Hippocampal formation (tissue), 2 donors: ENCODE data around the gene TMED3.
A peak's percentile ranks its signal among the peaks of the same experiment; 100 is the strongest.
"Not testable (repeated sequence)": the region's sequence is repeated elsewhere in the genome, so short reads cannot be mapped to it uniquely, and the experiment has no call there.

ENCODE experiments used
- DNase-seq, 2 donors: peaks; one replicate each; lab custom pipeline; 2025; lab: John Stamatoyannopoulos, UW

TMED3 gene

GRCh38 chr15:79316864-79317263 lies 6.0 kb downstream of the TMED3 start:
- no peak for DNase-seq

- not testable (repeated sequence) for DNase-seq
Observed at GRCh38 chr15:79319973-79320372, 9.1 kb downstream of the TMED3 start.

- no peak for DNase-seq
Observed at GRCh38 chr15:79321876-79322275, 11.0 kb downstream of the TMED3 start.

- no peak for DNase-seq
Observed at GRCh38 chr15:79322306-79322705, 11.4 kb downstream of the TMED3 start.

GRCh38 chr15:79322945-79323344 lies 12.0 kb downstream of the TMED3 start:
- no peak for DNase-seq

- no peak for DNase-seq
Observed at GRCh38 chr15:79329171-79329611, 18.3 kb downstream of the TMED3 start.

- DNase-seq, result no peak
Observed at GRCh38 chr15:79332824-79333510, 22.1 kb downstream of the TMED3 start.

GRCh38 chr15:79337591-79337990 lies 26.7 kb downstream of the TMED3 start:
- DNase-seq, result no peak

- peak in 1 of 2 donors; percentile 28 for DNase-seq
Observed at GRCh38 chr15:79339588-79340314, 28.8 kb downstream of the TMED3 start.

- no peak for DNase-seq
Observed at GRCh38 chr15:79340315-79340602, 29.3 kb downstream of the TMED3 start.

- peak in 1 of 2 donors; percentile 15 for DNase-seq
Observed at GRCh38 chr15:79341396-79341795, 30.5 kb downstream of the TMED3 start.

- no peak for DNase-seq
Observed at GRCh38 chr15:79349525-79349924, 38.6 kb downstream of the TMED3 start.

GRCh38 chr15:79352206-79352605 lies 41.3 kb downstream of the TMED3 start:
- no peak for DNase-seq

GRCh38 chr15:79357566-79357965 lies 46.7 kb downstream of the TMED3 start:
- DNase-seq, result no peak

- no peak for DNase-seq
Observed at GRCh38 chr15:79358069-79358468, 47.2 kb downstream of the TMED3 start.

GRCh38 chr15:79364571-79365240 lies 53.8 kb downstream of the TMED3 start:
- no peak for DNase-seq

GRCh38 chr15:79365765-79366164 lies 54.9 kb downstream of the TMED3 start:
- no peak for DNase-seq

- DNase-seq, result no peak
Observed at GRCh38 chr15:79366691-79367090, 55.8 kb downstream of the TMED3 start.

- DNase-seq, result no peak
Observed at GRCh38 chr15:79370716-79371115, 59.8 kb downstream of the TMED3 start.

GRCh38 chr15:79371591-79371990 lies 60.7 kb downstream of the TMED3 start:
- DNase-seq, result no peak

GRCh38 chr15:79372428-79372827 lies 61.5 kb downstream of the TMED3 start:
- no peak for DNase-seq
